Stomach (tissue), 9 donors: ENCODE results near the gene MIR17HG. TPM values are rescaled to one million over a fixed set of nuclear protein-coding genes. Genes with fewer than 3 reads are reported as not detected.
A peak's percentile ranks its signal among the peaks of the same experiment; 100 is the strongest.

Experiments
- DNase-seq, 2 donors: peaks; one replicate each; pipeline versions ENCODE4 v3.0.0 to v3.0.0-alpha.2; 2013 to 2019
- H3K27ac ChIP-seq, 5 donors: fragments of 200-600 bp in 4 of 5; sonication (generic) in 4 of 5; one replicate each; pipeline ENCODE4 v1.5.1; 2013 to 2019; ENCODE audit warnings: mild to moderate bottlenecking in 1 of 5, moderate library complexity in 1 of 5
- H3K27me3 ChIP-seq, 3 donors: fragments of 200-600 bp; sonication (generic); one replicate each; pipeline ENCODE4 v1.5.1; 2017 to 2019; ENCODE audit warnings: mixed run types in 1 of 3
- H3K36me3 ChIP-seq, 4 donors: fragments of 200-600 bp; sonication (generic); 1 replicate in 3 of 4; 2 replicates in 1 of 4; pipeline ENCODE4 v1.5.1; 2016 to 2019
- H3K4me1 ChIP-seq, 4 donors: fragments of 200-600 bp; sonication (generic); one replicate each; pipeline ENCODE4 v1.5.1; 2016 to 2019
- H3K4me3 ChIP-seq, 4 donors: fragments of 200-600 bp; sonication (generic) in 3 of 4; one replicate each; pipeline ENCODE4 v1.5.1; 2016 to 2019; ENCODE audit warnings: mild to moderate bottlenecking in 1 of 4
- H3K9me3 ChIP-seq, 4 donors: fragments of 200-600 bp; sonication (generic); one replicate each; pipeline ENCODE4 v1.5.1; 2016 to 2019
- CTCF ChIP-seq, 7 experiments: fragments of 450-650 bp in 4 of 7; fragments of 200-600 bp in 3 of 7; sonication (generic) in 3 of 7; IDR thresholded peaks; one replicate each; pipeline ENCODE4 v1.5.1; 2016 to 2019; ENCODE audit warnings: antibody characterized with exemption in 7 of 7, control low read depth in 2 of 7, mild to moderate bottlenecking in 1 of 7
- EP300 ChIP-seq: sonication (generic); formaldehyde crosslinking; IDR thresholded peaks from one replicate; pipeline ENCODE4 v1.6.1; 2017; ENCODE audit warnings: antibody characterized with exemption
- POLR2A ChIP-seq, 4 donors: fragments of 450-650 bp; IDR thresholded peaks; one replicate each; pipeline ENCODE4 v1.6.1; 2016; ENCODE audit warnings: antibody characterized with exemption in 4 of 4, control low read depth in 2 of 4, mild to moderate bottlenecking in 1 of 4, moderate library complexity in 1 of 4
- POLR2AphosphoS5 ChIP-seq, 3 donors: sonication (generic); formaldehyde crosslinking; IDR thresholded peaks; one replicate each; pipeline ENCODE4 v1.6.1; 2016; ENCODE audit warnings: antibody characterized with exemption in 3 of 3
- whole genome bisulfite sequencing, 5 donors: extraction: QIAGEN DNeasy Blood & Tissue Kit in 3 of 5; methylation state at CpG; one replicate each; pipeline versions ENCODE4 v1.1.5 to v1.1.7; 2013 to 2018; 5-methylcytosine and 5-hydroxymethylcytosine counted together
- intact Hi-C: fragments of 100-400 bp; cut with DNase I; formaldehyde crosslinking; loops from one replicate; pipeline ENCODE4 v1.15.1; 2023; ENCODE audit warnings: low total_unique reads
- polyA plus RNA-seq, 3 donors: library from polyadenylated mRNA; stranded (reverse); fragments of 200-250 nt; gene quantifications; one replicate each; pipeline ENCODE4 v1.2.3, GENCODE V29; 2013
- total RNA-seq, 5 donors: library from RNA; depleted of rRNA; stranded (reverse); fragments of >200 nt; gene quantifications; one replicate each; pipeline versions ENCODE4 v1.1.0 to v1.2.3, GENCODE V29; 2014 to 2016
- donor health status: healthy with polysubstance abuse.
- donor health status: Bipolar disorder and iron deficiency.
- donor health status: healthy.

The MIR17HG gene
- total and polyA plus RNA-seq, 8 donors: 0.87 to 13.2 (median 4.8) TPM; not detected in 3

- TF ChIP-seq CTCF (IDR thresholded peaks at IDR 0.05) (no peak), EP300 (no peak), POLR2A (IDR thresholded peaks at IDR 0.05) (no peak), POLR2AphosphoS5 (IDR thresholded peaks at IDR 0.05) (no peak)
- no peak for DNase-seq
- intact Hi-C loops: no loop called here
- 58 to 86% (median 65%) methylated on average over 4 of the region's 4 CpGs for WGBS, 5 donors
- Histone ChIP-seq H3K9me3 (no peaks in the 10 kb centered on the region), H3K27me3 (peaks cover 0 to 31% (median 20%) of the 10 kb centered on the region in 3 donors), H3K36me3 (no peaks in the 10 kb centered on the region), H3K4me3 (no peak overlapping the region), H3K27ac (no peak overlapping the region), H3K4me1 (no peaks in the 10 kb centered on the region)
Observed at GRCh38 chr13:91311491-91311890, 36.0 kb upstream of the MIR17HG start.

- 30 to 58% (median 43%) methylated on average over 3 of the region's 3 CpGs for WGBS, 5 donors
- TF ChIP-seq POLR2A (IDR thresholded peaks at IDR 0.05): no peak
- TF ChIP-seq EP300: no peak
- intact Hi-C loops: no loop called here
Observed at GRCh38 chr13:91312324-91312723, 35.2 kb upstream of the MIR17HG start.

GRCh38 chr13:91313103-91313502 lies 34.4 kb upstream of the MIR17HG start:
- Histone ChIP-seq H3K9me3 (no peaks in the 10 kb centered on the region), H3K4me3 (peak overlapping the region in 1 of 4 donors; percentile 5), H3K36me3 (no peaks in the 10 kb centered on the region), H3K4me1 (no peaks in the 10 kb centered on the region), H3K27ac (no peak overlapping the region), H3K27me3 (peaks cover 0 to 37% (median 20%) of the 10 kb centered on the region in 3 donors)
- intact Hi-C loops: no loop called here
- DNase-seq: peak in 1 of 2 donors; percentile 53
- WGBS, 5 donors: 16 to 23% (median 20%) methylated on average over 5 of the region's 5 CpGs
- peak in 4 of 7 experiments; percentile 31 to 49 (median 46) for TF ChIP-seq CTCF (IDR thresholded peaks at IDR 0.05)
- no peak for TF ChIP-seq POLR2AphosphoS5 (IDR thresholded peaks at IDR 0.05)

More at GRCh38 chr13:91312324-91312723, 35.2 kb upstream of the MIR17HG start:
- no peak overlapping the region for H3K4me3 ChIP-seq
- no peak for DNase-seq
- H3K4me1 ChIP-seq: no peaks in the 10 kb centered on the region
- H3K9me3 ChIP-seq: no peaks in the 10 kb centered on the region
- no peaks in the 10 kb centered on the region for H3K36me3 ChIP-seq
- H3K27me3 ChIP-seq: peaks cover 0 to 37% (median 20%) of the 10 kb centered on the region in 3 donors
- no peak overlapping the region for H3K27ac ChIP-seq

- Histone ChIP-seq H3K27me3 (peaks cover 0 to 37% (median 20%) of the 10 kb centered on the region in 3 donors), H3K4me3 (peak overlapping the region in 1 of 4 donors; percentile 5), H3K9me3 (no peaks in the 10 kb centered on the region), H3K4me1 (no peaks in the 10 kb centered on the region), H3K27ac (no peak overlapping the region), H3K36me3 (no peaks in the 10 kb centered on the region)
- TF ChIP-seq POLR2AphosphoS5 (IDR thresholded peaks at IDR 0.05) (no peak), POLR2A (IDR thresholded peaks at IDR 0.05) (no peak), CTCF (IDR thresholded peaks at IDR 0.05) (no peak), EP300 (no peak)
- DNase-seq: no peak
- 43 to 55% (median 51%) methylated on average over 4 of the region's 4 CpGs for WGBS, 5 donors
- intact Hi-C loops: no loop called here
Observed at GRCh38 chr13:91313581-91313980, 33.9 kb upstream of the MIR17HG start.

GRCh38 chr13:91314888-91315287 lies 32.6 kb upstream of the MIR17HG start:
- no peak overlapping the region for H3K4me3 ChIP-seq
- peaks cover 0 to 37% (median 20%) of the 10 kb centered on the region in 3 donors for H3K27me3 ChIP-seq
- H3K9me3 ChIP-seq: no peaks in the 10 kb centered on the region
- intact Hi-C loops: no loop called here
- DNase-seq: no peak
- no peaks in the 10 kb centered on the region for H3K36me3 ChIP-seq
- no peak for TF ChIP-seq POLR2AphosphoS5 (IDR thresholded peaks at IDR 0.05)
- TF ChIP-seq EP300: no peak
- TF ChIP-seq POLR2A (IDR thresholded peaks at IDR 0.05): no peak
- TF ChIP-seq CTCF (IDR thresholded peaks at IDR 0.05): no peak
- no peaks in the 10 kb centered on the region for H3K4me1 ChIP-seq
- no peak overlapping the region for H3K27ac ChIP-seq
